WTC11 (cell line): ENCODE measurements around the gene ADGRL3. TPM values are rescaled to one million over a fixed set of nuclear protein-coding genes. Genes with fewer than 3 reads are reported as not detected.

Experiments used
- ATAC-seq: fragments of 200-7000 bp; cut with Tn5 transposase; 2 replicates; pipeline ENCODE4 v1.10.0; 2021; ENCODE audit warnings: mild to moderate bottlenecking, moderate library complexity
- CTCF ChIA-PET: fragments of 300-600 bp; sonication (Branson Sonifier 250); formaldehyde crosslinking; loops from one replicate; lab custom pipeline; 2021; ENCODE audit warnings: antibody characterized with exemption; lab: Charles Lee
- POLR2A ChIA-PET: fragments of 350-600 bp; sonication (Branson Sonifier 250); formaldehyde crosslinking; loops from one replicate; lab custom pipeline; 2021; ENCODE audit warnings: antibody characterized with exemption; lab: Charles Lee
- DNase-seq: peaks from one replicate; pipeline ENCODE4 v3.0.0; 2021; ENCODE audit warnings: low spot score
- H3K27ac Mint-ChIP-seq: 2 replicates; pipeline ENCODE4 v1.8.0; 2021; ENCODE audit warnings: mixed read lengths
- H3K27me3 Mint-ChIP-seq: 2 replicates; pipeline ENCODE4 v1.8.0; 2021; ENCODE audit warnings: low read depth, mild to moderate bottlenecking, moderate library complexity, mixed read lengths
- H3K36me3 Mint-ChIP-seq: 2 replicates; pipeline ENCODE4 v1.8.0; 2021; ENCODE audit warnings: mixed read lengths
- H3K4me1 Mint-ChIP-seq: 2 replicates; pipeline ENCODE4 v1.8.0; 2022; ENCODE audit warnings: mixed read lengths
- H3K4me3 Mint-ChIP-seq: 2 replicates; pipeline ENCODE4 v1.8.0; 2021; ENCODE audit warnings: mild to moderate bottlenecking, moderate library complexity, mixed read lengths
- H3K9me3 Mint-ChIP-seq: 2 replicates; pipeline ENCODE4 v1.8.0; 2021; ENCODE audit warnings: mixed read lengths
- CBFB ChIP-seq: sonication (generic); formaldehyde crosslinking; IDR thresholded peaks from 2 replicates; pipeline ENCODE4 v1.8.1; 2022; ENCODE audit warnings: mild to moderate bottlenecking, low read depth, missing genetic modification reagents
- ELF4 ChIP-seq: sonication (generic); formaldehyde crosslinking; IDR thresholded peaks from 2 replicates; pipeline ENCODE4 v1.8.1; 2022; ENCODE audit warnings: low read depth, mild to moderate bottlenecking, moderate library complexity, missing genetic modification reagents
- ESRRA ChIP-seq: sonication (generic); formaldehyde crosslinking; IDR thresholded peaks from 2 replicates; pipeline ENCODE4 v1.8.1; 2022; ENCODE audit warnings: mild to moderate bottlenecking, missing genetic modification reagents, borderline replicate concordance
- NR3C1 ChIP-seq: sonication (generic); formaldehyde crosslinking; conservative IDR thresholded peaks from 2 replicates; pipeline ENCODE4 v1.8.1; 2023; ENCODE audit warnings: low read depth, mild to moderate bottlenecking, missing genetic modification reagents
- OVOL2 ChIP-seq: fragments of 250-450 bp; sonication (Bioruptor Pico); IDR thresholded peaks from 2 replicates; pipeline ENCODE4 v1.9.0; 2021; ENCODE audit warnings: mild to moderate bottlenecking, borderline replicate concordance
- ZBTB21 ChIP-seq: sonication (generic); formaldehyde crosslinking; IDR thresholded peaks from 2 replicates; pipeline ENCODE4 v1.8.1; 2023; ENCODE audit warnings: mild to moderate bottlenecking, missing genetic modification reagents, borderline replicate concordance
- ZNF219 ChIP-seq: sonication (generic); formaldehyde crosslinking; IDR thresholded peaks from 2 replicates; pipeline ENCODE4 v1.8.0; 2023; ENCODE audit warnings: missing genetic modification reagents, mild to moderate bottlenecking, borderline replicate concordance
- ZNF396 ChIP-seq: fragments of 250-450 bp; sonication (Bioruptor Pico); IDR thresholded peaks from 2 replicates; pipeline ENCODE4 v1.8.0; 2021; ENCODE audit warnings: mild to moderate bottlenecking, moderate library complexity, borderline replicate concordance
- total RNA-seq: library from RNA; stranded (reverse); gene quantifications from 3 replicates; pipeline ENCODE4 v1.2.3, GENCODE V29; 2021
- TF ChIP-seq, protein P1 (sequence below): sonication (generic); formaldehyde crosslinking; IDR thresholded peaks from 2 replicates; pipeline ENCODE4 v1.8.1; 2023; ENCODE audit warnings: mild to moderate bottlenecking, missing genetic modification reagents, moderate library complexity
- TF ChIP-seq, protein P2 (sequence below): sonication (generic); formaldehyde crosslinking; IDR thresholded peaks from 2 replicates; pipeline ENCODE4 v1.8.0; 2023; ENCODE audit warnings: mild to moderate bottlenecking, missing genetic modification reagents
- TF ChIP-seq, protein P3 (sequence below): fragments of 250-450 bp; sonication (Bioruptor Pico); IDR thresholded peaks from 2 replicates; pipeline ENCODE4 v1.8.0; 2021; ENCODE audit warnings: mild to moderate bottlenecking
- TF ChIP-seq, protein P4 (sequence below): fragments of 250-450 bp; sonication (Bioruptor Pico); conservative IDR thresholded peaks from 2 replicates; pipeline ENCODE4 v1.9.0; 2021; ENCODE audit warnings: mild to moderate bottlenecking
- TF ChIP-seq, protein P5 (sequence below): sonication (generic); formaldehyde crosslinking; conservative IDR thresholded peaks from 2 replicates; pipeline ENCODE4 v1.8.1; 2023; ENCODE audit warnings: mild to moderate bottlenecking, low read depth, missing genetic modification reagents, moderate library complexity
- TF ChIP-seq, protein P6 (sequence below): sonication (generic); formaldehyde crosslinking; IDR thresholded peaks from 2 replicates; pipeline ENCODE4 v1.8.1; 2022; ENCODE audit warnings: missing genetic modification reagents, borderline replicate concordance
- TF ChIP-seq, protein P7 (sequence below): fragments of 250-450 bp; sonication (Bioruptor Pico); IDR thresholded peaks from 2 replicates; pipeline ENCODE4 v1.9.0; 2021; ENCODE audit warnings: mild to moderate bottlenecking, borderline replicate concordance

The ADGRL3 gene
- total RNA-seq, 1 experiment from 2014 or later = 8.7 TPM

DNA sequence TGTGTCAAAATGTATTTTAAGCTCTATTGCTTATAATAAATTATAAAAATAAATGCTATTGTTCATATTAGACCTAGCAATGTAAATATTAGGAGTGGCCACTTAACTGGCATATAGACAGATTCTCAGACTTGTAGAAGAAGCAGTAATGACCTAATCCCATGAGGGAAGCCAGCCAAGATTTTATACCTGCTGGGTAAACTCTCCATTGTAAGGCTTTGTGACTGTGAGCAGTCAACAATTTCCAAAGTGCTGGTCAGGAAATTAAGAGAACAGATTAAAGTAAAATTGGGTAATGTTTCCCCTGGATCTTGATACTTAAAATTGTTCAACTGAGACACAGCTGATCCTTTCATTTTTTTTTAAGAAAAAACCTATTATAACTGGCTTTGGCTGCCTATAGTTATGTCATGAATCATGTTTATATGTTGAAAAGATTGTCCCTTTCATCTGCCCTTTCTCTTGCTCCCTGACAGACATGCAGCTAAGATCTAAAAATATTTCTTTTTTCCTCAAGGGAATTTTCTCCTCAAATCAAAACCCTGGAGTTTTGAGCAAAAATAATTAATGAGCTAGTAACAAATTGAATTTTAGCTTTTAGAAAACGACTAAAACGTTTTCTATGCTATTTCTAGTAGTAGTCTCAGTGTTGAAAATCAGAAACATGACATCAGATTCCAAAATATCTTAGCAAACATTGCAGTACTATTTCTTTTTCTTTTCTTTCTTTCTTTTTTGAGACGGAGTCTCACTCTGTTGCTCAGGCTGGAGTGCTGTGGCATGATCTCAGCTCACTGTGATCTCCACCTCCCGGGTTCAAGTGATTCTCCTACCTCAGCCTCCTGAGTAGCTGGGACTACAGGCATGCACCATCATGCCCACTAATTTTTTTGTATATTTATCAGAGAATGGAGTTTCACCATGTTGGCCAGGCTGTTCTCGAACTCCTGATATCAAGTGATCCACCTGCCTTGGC is 77.9 kb downstream of the ADGRL3 start (continued):
- TF ChIP-seq, protein P1, sequence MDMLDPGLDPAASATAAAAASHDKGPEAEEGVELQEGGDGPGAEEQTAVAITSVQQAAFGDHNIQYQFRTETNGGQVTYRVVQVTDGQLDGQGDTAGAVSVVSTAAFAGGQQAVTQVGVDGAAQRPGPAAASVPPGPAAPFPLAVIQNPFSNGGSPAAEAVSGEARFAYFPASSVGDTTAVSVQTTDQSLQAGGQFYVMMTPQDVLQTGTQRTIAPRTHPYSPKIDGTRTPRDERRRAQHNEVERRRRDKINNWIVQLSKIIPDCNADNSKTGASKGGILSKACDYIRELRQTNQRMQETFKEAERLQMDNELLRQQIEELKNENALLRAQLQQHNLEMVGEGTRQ (CRISPR knock-in tag) = no peak
- no peak for TF ChIP-seq ZBTB21 (CRISPR knock-in tag)
- TF ChIP-seq ZNF396 = no peak

DNA sequence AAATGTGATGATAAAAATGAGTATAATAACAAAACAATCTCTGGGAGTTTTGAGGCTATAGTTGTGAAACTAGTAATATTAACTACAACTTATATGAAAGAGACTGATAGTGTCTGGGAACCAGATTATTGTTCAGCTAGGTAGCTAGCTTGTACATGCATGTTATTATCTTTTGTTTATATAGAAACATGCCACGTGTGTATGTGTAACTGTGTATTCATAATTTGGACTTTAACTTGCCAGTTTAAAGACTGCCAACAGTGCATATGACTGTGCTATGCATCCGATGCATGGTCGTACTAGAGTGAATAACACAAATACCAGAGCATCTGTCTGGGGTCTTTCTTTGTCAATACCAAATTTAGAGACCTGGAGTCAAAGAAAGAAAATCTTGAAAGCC is 92.2 kb downstream of the ADGRL3 start:
- Mint-ChIP-seq H3K27ac (no peak overlapping the region), H3K9me3 (no peaks in the 10 kb centered on the region), H3K4me1 (peaks cover 34% of the 10 kb centered on the region), H3K4me3 (no peak overlapping the region), H3K27me3 (no peaks in the 10 kb centered on the region), H3K36me3 (no peaks in the 10 kb centered on the region)
- CTCF ChIA-PET = interaction anchor here (1.2 kb wide), 1 partner anchor 298 kb away, joined by 3 read pairs; no protein-coding TSS in a partner anchor
- no peak for DNase-seq
- ATAC-seq = no peak
- POLR2A ChIA-PET = no interaction called here
- TF ChIP-seq, protein P2, sequence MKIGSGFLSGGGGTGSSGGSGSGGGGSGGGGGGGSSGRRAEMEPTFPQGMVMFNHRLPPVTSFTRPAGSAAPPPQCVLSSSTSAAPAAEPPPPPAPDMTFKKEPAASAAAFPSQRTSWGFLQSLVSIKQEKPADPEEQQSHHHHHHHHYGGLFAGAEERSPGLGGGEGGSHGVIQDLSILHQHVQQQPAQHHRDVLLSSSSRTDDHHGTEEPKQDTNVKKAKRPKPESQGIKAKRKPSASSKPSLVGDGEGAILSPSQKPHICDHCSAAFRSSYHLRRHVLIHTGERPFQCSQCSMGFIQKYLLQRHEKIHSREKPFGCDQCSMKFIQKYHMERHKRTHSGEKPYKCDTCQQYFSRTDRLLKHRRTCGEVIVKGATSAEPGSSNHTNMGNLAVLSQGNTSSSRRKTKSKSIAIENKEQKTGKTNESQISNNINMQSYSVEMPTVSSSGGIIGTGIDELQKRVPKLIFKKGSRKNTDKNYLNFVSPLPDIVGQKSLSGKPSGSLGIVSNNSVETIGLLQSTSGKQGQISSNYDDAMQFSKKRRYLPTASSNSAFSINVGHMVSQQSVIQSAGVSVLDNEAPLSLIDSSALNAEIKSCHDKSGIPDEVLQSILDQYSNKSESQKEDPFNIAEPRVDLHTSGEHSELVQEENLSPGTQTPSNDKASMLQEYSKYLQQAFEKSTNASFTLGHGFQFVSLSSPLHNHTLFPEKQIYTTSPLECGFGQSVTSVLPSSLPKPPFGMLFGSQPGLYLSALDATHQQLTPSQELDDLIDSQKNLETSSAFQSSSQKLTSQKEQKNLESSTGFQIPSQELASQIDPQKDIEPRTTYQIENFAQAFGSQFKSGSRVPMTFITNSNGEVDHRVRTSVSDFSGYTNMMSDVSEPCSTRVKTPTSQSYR (CRISPR knock-in tag) = no peak
- TF ChIP-seq, protein P3, sequence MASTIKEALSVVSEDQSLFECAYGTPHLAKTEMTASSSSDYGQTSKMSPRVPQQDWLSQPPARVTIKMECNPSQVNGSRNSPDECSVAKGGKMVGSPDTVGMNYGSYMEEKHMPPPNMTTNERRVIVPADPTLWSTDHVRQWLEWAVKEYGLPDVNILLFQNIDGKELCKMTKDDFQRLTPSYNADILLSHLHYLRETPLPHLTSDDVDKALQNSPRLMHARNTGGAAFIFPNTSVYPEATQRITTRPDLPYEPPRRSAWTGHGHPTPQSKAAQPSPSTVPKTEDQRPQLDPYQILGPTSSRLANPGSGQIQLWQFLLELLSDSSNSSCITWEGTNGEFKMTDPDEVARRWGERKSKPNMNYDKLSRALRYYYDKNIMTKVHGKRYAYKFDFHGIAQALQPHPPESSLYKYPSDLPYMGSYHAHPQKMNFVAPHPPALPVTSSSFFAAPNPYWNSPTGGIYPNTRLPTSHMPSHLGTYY (CRISPR knock-in tag) = no peak
- no peak for TF ChIP-seq NR3C1 (CRISPR knock-in tag)
- TF ChIP-seq, protein P4, sequence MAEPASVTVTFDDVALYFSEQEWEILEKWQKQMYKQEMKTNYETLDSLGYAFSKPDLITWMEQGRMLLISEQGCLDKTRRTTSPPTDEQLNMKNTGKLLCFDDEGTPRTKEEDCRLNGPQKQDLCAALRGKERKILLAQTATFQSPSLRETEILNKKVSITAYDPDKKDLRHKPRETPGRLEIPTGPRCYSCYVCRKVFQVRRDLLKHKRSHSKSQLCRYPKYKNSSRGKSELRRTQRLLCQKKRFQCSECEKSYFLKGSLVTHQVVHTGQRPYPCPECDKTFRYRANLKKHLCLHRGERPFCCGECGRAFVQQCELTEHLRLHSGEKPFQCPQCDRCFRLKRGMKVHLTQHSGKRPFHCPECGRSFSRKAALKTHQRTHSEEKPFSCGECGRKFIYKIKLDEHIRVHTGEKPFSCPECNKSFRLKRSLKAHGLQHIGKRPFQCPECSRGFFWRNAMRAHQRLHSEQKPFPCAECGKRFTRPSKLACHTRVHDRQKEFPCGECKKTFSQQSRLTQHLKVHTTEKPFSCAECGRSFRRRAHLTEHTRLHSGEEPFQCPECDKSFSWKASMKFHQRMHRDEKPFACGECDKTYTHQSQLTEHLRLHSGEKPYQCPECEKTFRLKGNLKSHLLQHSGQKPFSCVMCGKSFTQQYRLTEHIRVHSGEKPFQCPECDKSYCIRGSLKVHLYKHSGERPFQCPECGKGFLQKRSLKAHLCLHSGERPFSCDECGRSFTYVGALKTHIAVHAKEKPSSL (CRISPR knock-in tag) = no peak
- TF ChIP-seq CBFB (CRISPR knock-in tag) = no peak
- TF ChIP-seq, protein P5, sequence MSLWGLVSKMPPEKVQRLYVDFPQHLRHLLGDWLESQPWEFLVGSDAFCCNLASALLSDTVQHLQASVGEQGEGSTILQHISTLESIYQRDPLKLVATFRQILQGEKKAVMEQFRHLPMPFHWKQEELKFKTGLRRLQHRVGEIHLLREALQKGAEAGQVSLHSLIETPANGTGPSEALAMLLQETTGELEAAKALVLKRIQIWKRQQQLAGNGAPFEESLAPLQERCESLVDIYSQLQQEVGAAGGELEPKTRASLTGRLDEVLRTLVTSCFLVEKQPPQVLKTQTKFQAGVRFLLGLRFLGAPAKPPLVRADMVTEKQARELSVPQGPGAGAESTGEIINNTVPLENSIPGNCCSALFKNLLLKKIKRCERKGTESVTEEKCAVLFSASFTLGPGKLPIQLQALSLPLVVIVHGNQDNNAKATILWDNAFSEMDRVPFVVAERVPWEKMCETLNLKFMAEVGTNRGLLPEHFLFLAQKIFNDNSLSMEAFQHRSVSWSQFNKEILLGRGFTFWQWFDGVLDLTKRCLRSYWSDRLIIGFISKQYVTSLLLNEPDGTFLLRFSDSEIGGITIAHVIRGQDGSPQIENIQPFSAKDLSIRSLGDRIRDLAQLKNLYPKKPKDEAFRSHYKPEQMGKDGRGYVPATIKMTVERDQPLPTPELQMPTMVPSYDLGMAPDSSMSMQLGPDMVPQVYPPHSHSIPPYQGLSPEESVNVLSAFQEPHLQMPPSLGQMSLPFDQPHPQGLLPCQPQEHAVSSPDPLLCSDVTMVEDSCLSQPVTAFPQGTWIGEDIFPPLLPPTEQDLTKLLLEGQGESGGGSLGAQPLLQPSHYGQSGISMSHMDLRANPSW (CRISPR knock-in tag) = no peak
- no peak for TF ChIP-seq ESRRA (CRISPR knock-in tag)
- TF ChIP-seq, protein P6, sequence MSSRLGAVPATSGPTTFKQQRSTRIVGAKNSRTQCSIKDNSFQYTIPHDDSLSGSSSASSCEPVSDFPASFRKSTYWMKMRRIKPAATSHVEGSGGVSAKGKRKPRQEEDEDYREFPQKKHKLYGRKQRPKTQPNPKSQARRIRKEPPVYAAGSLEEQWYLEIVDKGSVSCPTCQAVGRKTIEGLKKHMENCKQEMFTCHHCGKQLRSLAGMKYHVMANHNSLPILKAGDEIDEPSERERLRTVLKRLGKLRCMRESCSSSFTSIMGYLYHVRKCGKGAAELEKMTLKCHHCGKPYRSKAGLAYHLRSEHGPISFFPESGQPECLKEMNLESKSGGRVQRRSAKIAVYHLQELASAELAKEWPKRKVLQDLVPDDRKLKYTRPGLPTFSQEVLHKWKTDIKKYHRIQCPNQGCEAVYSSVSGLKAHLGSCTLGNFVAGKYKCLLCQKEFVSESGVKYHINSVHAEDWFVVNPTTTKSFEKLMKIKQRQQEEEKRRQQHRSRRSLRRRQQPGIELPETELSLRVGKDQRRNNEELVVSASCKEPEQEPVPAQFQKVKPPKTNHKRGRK (CRISPR knock-in tag) = no peak
- TF ChIP-seq ZNF396 = no peak
- TF ChIP-seq, protein P7, sequence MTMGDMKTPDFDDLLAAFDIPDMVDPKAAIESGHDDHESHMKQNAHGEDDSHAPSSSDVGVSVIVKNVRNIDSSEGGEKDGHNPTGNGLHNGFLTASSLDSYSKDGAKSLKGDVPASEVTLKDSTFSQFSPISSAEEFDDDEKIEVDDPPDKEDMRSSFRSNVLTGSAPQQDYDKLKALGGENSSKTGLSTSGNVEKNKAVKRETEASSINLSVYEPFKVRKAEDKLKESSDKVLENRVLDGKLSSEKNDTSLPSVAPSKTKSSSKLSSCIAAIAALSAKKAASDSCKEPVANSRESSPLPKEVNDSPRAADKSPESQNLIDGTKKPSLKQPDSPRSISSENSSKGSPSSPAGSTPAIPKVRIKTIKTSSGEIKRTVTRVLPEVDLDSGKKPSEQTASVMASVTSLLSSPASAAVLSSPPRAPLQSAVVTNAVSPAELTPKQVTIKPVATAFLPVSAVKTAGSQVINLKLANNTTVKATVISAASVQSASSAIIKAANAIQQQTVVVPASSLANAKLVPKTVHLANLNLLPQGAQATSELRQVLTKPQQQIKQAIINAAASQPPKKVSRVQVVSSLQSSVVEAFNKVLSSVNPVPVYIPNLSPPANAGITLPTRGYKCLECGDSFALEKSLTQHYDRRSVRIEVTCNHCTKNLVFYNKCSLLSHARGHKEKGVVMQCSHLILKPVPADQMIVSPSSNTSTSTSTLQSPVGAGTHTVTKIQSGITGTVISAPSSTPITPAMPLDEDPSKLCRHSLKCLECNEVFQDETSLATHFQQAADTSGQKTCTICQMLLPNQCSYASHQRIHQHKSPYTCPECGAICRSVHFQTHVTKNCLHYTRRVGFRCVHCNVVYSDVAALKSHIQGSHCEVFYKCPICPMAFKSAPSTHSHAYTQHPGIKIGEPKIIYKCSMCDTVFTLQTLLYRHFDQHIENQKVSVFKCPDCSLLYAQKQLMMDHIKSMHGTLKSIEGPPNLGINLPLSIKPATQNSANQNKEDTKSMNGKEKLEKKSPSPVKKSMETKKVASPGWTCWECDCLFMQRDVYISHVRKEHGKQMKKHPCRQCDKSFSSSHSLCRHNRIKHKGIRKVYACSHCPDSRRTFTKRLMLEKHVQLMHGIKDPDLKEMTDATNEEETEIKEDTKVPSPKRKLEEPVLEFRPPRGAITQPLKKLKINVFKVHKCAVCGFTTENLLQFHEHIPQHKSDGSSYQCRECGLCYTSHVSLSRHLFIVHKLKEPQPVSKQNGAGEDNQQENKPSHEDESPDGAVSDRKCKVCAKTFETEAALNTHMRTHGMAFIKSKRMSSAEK = no peak
- TF ChIP-seq ZNF219 (CRISPR knock-in tag) = no peak
- TF ChIP-seq ELF4 = no peak
- TF ChIP-seq OVOL2 (CRISPR knock-in tag) = no peak
